AG08396 (cell line): ENCODE data around the gene CUX1.
"Not testable (repeated sequence)": the region's sequence is repeated elsewhere in the genome, so short reads cannot be mapped to it uniquely, and the experiment has no call there.

Source experiments
- DNase-seq: peaks from one replicate; pipeline ENCODE4 v3.0.0; 2012; ENCODE audit warnings: low spot score, mixed read lengths

CUX1 gene

DNA sequence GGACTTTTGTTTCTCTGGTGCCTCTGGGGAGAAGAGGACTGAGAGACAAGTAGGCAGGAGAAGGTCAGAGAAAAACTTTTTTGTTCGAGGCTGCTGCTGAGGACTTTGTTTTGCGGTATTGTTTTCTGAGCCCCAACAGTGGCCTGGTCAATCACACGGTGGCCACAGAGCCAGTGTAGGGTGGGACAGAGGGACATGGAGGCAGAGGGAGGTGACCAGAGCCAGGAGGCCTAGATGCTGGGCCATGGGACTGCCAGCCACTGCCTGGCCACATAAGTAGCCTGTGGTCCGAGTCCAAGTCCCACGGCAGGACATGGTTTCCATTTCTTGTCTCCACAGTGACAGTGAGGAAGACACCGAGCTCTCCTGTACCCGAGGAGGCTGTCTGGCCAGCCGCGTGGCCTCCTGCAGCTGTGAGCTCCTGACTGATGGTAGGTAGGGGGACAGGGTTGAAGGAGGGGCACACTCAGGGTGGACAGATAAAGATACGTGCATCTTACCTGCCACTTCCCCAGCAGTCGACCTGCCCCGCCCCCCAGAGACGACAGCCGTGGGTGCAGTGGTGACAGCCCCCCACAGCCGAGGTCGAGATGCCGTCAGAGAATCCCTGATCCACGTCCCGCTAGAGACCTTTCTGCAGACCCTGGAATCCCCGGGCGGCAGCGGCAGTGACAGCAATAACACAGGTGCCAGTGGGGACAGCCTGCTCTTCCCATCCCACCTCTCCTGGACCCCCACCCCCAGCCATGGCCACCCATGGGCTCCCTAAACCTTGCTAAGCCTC lies 496.8 kb downstream of the CUX1 start:
- DNase-seq = no peak

DNA sequence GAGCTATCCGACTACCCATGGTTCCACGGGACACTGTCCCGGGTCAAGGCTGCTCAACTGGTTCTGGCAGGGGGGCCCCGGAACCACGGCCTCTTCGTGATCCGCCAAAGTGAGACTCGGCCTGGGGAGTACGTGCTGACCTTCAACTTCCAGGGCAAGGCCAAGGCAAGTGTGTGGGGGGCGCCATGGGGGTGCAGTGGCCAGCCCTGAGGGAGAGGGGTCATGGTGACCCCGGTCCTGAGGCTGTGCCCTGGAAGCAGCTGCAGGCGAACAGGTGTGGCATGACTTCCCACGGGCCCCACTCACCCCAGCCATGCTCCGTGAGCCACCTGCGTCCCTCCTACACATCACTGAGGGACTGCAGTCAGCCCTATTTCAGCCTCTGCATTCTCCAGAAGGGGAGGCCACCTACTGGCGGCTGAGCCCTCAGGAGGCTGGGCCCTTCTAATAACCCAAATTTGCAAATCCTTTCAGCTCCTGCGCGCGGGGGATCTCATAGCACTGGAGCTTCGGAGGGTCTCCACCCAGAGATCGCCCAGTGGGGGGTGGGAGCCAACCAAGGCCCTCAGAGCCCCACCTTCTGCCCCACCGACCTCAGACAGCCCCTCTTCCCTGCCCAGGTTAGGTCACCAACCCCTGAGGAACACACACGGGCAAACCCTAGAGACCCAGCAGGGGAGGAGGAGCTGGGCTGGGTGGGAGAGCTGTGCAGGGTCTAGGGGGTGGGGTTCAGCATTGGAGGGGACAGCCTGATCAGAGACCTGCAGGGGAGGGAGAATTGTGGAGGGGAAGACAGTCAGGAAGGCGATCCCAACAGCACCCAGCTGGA lies 500.0 kb downstream of the CUX1 start:
- DNase-seq = no peak

DNA sequence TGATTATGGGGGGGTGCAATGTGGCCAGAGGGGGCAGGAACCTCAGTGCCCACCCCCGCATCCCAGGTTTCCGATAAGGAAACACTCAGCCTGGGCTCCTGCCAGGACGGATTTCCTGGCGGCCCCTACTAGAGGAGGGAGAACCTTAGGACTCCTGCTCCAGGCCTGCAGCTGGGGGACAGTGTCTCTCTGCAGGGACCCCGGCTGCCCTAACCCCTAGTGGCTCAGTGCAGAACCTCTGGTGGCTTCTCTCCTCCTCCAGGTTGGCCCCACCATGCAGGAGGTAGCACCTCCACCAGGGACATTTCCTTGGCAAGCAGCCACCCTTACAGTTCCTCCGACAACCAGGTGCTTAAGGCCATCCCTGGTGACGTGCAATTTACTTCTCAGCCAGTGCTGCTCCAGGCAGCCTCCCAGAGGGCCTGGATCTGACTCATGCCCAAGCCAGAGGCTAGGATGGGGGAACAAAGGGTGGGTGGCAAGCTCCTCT lies 501.1 kb downstream of the CUX1 start:
- DNase-seq = no peak

DNA sequence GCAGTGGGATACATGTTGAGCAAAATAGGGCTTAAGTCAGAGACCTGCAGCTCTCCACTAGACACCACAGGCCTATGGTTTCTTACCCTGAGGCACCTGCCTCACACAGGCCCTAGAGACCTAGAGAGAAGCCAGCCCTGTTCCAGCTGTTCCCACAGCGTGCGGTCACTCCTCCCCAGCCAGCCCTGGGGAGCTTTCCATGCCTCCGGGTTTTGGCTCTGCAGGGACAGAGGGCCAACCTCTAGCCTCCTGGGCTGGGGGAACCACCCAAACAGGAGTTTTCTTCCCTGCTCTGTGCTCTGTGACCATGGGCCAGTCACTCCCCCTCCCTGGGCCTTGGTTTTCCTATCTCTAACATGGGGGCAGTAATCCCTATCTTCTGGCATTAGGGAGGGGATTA lies 502.2 kb downstream of the CUX1 start:
- DNase-seq = no peak

DNA sequence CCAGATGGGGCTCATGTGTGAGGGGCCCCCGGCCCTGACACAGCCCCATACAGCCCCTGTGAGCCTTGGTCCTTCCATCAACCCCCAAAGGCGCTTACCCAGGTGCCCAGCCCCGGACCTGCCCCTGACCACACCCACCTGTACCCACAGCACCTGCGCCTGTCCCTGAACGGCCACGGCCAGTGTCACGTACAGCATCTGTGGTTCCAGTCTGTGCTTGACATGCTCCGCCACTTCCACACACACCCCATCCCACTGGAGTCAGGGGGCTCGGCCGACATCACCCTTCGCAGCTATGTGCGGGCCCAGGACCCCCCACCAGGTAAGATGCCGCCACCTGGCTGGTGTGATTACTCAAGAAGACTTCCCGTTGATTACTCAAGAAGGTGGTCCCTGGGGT lies 502.8 kb downstream of the CUX1 start:
- no peak for DNase-seq

DNA sequence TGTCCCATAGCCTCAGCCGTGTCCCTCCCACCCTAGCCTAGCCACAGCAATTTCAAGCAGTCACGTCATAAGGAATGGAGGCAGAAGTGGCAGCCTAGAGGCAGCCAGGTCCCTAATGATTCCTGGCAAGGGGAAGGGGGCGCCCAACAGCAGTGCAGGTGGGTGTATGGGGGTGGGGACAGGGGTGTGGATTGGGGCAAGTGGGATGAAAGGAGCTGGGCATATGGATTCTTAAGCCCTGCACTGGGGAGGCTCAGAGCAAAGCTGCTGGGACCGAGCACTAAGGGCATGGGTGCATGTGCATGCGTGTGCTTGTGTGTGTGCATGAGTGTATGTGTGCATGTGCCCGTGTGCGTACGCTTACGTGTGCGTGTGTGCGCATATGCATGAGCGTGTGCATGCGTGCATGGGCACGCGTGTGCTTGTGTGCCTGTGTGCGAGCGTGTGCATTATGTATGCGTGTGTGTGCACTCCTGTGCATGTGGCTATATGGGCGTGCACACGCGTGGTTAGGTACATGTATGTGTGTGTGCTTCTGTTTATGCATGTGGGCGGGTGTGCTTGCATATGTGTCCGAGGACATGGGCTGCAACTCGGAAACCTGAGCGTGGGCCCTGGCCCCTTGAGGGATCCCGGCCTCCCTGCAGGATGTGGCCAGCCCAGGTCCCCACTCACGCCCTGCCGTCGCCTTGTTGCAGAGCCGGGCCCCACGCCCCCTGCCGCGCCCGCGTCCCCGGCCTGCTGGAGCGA lies 503.4 kb downstream of the CUX1 start:
- DNase-seq = no peak

DNA sequence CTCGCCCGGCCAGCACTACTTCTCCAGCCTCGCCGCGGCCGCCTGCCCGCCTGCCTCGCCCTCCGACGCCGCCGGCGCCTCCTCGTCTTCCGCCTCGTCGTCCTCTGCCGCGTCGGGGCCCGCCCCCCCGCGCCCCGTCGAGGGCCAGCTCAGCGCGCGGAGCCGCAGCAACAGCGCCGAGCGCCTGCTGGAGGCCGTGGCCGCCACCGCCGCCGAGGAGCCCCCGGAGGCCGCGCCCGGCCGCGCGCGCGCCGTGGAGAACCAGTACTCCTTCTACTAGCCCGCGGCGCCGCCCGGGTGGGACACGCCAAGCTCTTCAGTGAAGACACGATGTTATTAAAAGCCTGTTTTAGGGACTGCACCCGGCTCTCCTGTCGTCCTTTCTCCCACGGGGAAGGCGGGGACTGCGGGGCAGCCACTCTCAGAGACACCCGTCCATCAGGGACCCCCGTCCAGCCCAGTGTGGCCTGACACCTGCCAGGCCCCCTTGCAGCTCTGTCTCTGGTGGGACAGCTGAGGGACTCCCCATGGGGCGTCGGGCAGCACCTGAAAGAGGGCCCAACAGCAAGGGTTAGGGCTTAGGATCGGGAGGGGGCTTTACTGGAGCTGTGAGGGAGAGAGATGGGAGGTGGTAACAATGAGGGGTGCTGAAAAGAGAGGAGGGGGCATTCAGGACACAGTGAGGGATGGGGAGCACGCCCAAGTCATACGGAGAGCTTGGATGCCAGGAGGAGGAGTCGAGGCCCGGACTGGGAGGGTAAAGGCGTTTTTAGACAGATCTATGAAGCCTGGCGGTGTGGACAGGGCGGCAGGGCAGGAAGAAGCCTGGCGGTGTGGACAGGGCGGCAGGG lies 504.1 kb downstream of the CUX1 start:
- DNase-seq = no peak

DNA sequence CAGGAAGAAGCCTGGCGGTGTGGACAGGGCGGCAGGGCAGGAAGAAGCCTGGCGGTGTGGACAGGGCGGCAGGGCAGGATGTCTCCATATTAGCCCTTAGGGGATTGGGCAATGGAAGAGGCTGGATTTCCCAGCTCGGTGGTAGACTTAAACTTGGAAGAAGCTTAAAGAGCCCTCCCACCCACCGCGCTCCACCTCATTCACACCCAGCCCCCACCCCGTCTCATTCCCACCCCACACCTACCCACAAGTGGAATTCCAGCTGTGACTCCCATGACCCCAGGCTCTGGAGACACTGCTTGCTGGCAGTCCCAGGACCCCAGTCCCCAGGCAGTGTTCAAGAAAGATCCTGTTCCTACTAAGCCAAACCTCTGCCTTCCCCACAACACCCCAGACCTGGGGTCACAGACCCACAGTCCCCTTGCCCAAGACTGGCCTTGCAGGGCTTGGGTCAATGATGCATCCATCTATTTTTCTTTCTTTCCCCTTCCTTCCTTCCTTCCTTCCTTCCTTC lies 504.8 kb downstream of the CUX1 start:
- peak; percentile 8 for DNase-seq

DNA sequence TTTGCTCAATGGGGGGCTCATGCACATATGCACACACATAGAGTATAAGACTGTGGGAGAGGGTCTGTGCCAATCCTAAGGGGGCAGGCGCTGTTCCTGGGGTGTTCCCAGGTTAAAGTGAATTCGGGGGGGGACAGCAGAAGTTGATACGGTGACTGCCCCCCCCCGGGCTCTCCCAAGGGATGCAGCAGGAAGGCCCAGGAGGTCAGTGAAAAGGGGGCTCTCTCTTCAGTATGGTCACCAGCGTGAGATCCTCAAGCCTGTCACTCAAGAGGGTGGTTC lies 506.4 kb downstream of the CUX1 start:
- no peak for DNase-seq

DNA sequence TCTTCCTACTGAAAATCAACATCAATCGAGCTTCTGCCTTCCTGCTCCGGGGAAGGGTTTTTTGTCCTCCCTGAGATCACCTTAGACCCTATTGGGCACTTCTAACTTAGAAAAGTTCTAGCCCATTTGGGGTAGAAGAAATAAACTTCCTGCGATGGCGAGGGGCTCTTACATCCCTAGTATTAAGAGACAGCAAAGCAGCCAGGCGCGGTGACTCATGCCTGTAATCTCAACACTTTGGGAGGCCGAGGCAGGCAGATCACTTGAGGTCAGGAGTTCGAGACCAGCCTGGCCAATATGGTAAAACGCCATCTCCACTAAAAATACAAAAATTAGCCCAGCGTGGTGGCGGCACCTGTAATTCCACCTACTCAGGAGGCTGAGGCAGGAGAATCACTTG lies 507.7 kb downstream of the CUX1 start:
- DNase-seq = not testable (repeated sequence)

DNA sequence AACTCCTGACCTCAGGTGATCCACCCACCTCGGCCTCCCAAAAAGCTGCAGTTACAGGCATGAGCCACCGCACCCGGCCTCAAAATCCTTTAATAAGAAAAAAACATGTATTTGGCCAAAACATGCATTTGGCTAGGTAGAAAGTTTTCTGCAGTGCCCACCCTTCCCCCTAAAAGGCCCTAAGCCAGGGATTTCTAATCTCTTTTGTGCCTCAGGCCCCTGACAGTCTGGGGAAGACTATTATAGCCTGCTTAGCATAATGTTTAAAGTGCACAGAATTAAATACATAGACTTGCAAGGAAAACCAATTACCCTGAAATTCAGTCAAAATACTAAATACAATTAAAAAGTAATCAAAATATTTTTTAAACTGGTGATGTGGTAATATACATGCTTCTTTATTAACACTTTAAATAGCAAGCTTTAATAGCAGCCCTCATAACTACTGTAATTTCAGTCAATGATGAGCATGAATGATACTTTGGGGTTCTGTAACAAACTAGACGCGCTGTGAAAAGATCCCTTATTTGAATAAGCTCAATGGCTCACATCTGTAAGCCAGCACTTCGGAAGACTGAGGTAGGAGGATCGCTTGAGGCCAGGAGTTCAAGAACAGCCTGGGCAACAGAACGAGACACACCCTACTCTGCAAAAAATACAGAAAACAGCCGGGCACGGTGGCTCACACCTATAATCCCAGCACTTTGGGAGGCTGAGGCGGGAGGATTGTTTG lies 508.9 kb downstream of the CUX1 start:
- DNase-seq = no peak

DNA sequence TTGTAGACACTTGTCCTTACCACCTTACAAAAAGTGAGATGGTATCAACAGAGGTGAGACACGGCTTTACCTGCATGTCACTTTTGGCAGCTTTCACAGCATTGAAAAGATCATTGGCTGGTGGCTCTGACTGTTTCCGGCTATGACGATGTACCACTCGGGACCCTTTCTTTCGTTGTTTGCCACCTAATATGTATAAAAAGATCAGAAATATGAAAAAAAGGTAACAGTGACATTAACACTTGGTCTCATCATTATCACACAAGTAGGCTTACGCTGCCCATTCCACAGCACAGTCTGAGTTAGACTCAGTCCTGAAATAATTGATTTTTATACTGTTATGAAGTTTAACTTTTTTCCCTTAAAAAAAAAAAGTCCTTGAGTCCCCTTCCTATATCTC lies 509.8 kb downstream of the CUX1 start:
- not testable (repeated sequence) for DNase-seq

DNA sequence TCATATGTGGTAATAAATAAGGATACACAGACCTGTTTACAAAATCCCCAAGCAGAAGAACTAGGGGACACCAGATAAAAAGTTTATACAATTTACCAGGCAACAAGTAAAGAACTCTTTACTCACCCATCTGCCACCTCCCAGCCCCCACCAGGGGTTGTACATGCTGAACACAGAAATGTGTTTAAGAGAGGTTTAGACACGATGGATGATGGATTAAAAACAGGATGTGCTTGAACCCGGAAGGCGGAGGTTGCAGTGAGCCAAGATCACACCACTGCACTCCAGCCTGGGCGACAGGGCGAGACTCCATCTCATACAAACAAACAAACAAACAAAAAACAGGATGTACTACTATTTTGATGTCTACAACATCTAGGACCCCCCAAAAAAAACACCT lies 511.4 kb downstream of the CUX1 start:
- DNase-seq = not testable (repeated sequence)

DNA sequence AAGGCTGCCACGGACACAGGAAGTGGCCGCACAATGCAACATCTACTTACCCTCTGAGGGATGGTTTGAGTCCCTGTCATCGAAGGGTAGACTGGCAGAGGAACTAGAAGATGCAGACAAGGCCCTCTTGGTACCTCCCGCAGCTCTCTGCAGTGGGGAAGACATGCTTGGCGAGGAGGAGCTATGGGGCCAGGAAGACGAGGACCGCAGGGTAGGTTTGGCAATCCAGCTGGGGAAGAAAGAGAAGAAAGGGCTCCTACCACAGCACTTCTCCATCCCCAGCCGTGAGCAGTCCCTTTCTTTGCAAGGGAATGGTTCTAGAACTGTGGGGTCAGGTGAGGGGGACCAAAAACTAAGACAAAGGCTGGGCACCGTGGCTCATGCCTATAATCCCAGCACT lies 511.9 kb downstream of the CUX1 start:
- not testable (repeated sequence) for DNase-seq

DNA sequence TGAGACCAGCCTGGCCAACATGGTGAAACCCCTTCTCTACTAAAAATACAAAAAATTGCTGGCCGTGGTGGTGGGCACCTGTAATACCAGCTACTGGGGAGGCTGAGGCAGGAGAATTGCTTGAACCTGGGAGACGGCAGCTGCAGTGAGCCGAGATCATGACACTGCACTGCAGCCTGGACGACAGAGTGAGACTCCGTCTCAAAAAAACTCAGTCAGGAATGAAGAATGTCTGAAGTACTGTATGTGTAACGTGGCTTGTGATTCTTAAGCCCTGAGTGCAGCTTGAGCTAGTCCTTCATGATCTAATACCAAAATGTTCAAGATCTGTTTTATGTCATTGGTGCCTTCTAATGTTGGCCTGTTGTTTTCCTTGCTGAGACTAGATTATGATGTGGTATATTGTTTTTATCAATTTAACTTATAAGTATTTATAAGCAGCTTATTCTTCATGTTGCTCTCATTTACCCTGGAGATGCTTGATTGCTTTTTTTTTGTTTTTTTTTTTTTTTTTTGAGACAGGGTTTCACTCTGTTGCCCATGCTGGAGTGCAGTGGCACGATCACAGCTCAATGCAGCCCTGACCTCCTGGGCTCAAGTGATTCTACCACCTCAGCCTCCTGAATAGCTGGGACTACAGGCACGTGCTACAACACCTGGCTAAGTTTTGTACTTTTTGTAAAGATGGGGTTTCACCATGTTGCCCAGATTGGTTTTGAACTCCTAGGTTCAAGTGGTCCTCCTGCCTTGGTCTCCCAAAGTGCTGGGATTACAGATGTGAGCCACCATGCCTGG lies 513.4 kb downstream of the CUX1 start:
- not testable (repeated sequence) for DNase-seq
